ENCODE results near the gene ALDH3A2. TPM values are rescaled to one million over a fixed set of nuclear protein-coding genes. Genes with fewer than 3 reads are reported as not detected.

Gene ALDH3A2
- polyA plus RNA-seq, 2 donors: 77.3 to 106 TPM

Other genes starting within 250 kb of the ALDH3A2 start
- 1 to 10 TPM; 1.1 to 3.7 TPM for gene RNF112, start 237.5 kb upstream of the ALDH3A2 start, polyA plus RNA-seq
- 1 to 10 TPM; 1.1 to 1.4 TPM for gene SLC47A1, start 114.9 kb upstream of the ALDH3A2 start, polyA plus RNA-seq
- gene SLC47A2, start 67.8 kb downstream of the ALDH3A2 start, polyA plus RNA-seq: 1 to 10 TPM; 1.1 to 2.7 TPM
- gene ALDH3A1, start 99.5 kb downstream of the ALDH3A2 start, polyA plus RNA-seq: 100 to 1,000 TPM; 202 to 673 TPM
- 1 to 10 TPM; 4.2 to 5.4 TPM for gene ULK2, start 219.2 kb downstream of the ALDH3A2 start, polyA plus RNA-seq

Measured in esophagus (tissue), 2 donors.